Measurements from ENCODE around the gene PIK3CD. TPM values are rescaled to one million over a fixed set of nuclear protein-coding genes. Genes with fewer than 3 reads are reported as not detected.

PIK3CD gene
- total and polyA plus RNA-seq, 2 experiments from 2014 or later, result 1.2 to 1.3 TPM

GRCh38 chr1:9758559-9759121 is 107.1 kb downstream of the PIK3CD start:
- H3K79me2 ChIP-seq, result peaks cover 39% of the 10 kb centered on the region
- H3K9me3 ChIP-seq (ENCODE audit: low read depth), result no peaks in the 10 kb centered on the region
- WGBS (ENCODE audit: low lambda C conversion rate, missing lambda C conversion rate), result 96% methylated on average over 10 of the region's 10 CpGs
- no peaks in the 10 kb centered on the region for H3K9me2 ChIP-seq (replicated peaks; ENCODE audit: insufficient read depth)
- no peak overlapping the region for H3K4me3 ChIP-seq
- H4K20me1 ChIP-seq (ENCODE audit: insufficient read depth, poor library complexity, severe bottlenecking), result peaks cover 3% of the 10 kb centered on the region
- no peak overlapping the region for H2AFZ ChIP-seq
- no peaks in the 10 kb centered on the region for H3K27me3 ChIP-seq
- H3K4me1 ChIP-seq (ENCODE audit: insufficient read depth), result peaks cover 7% of the 10 kb centered on the region
- no peak for DNase-seq (ENCODE audit: low spot score)
- no peak overlapping the region for H3K27ac ChIP-seq
- no peaks in the 10 kb centered on the region for H3K36me3 ChIP-seq (replicated peaks; ENCODE audit: insufficient read depth, low read depth)
- H3K4me2 ChIP-seq, result no peak overlapping the region
- TF ChIP-seq EZH2 (IDR thresholded peaks at IDR 0.05; ENCODE audit: borderline replicate concordance), result no peak
- TF ChIP-seq CTCF (IDR thresholded peaks at IDR 0.05; ENCODE audit: poor library complexity), result no peak

GRCh38 chr1:9759939-9760338 is 108.4 kb downstream of the PIK3CD start:
- WGBS (ENCODE audit: low lambda C conversion rate, missing lambda C conversion rate), result 97% methylated on average over 2 of the region's 2 CpGs
- H3K9me3 ChIP-seq (ENCODE audit: low read depth), result no peaks in the 10 kb centered on the region
- no peak for DNase-seq (ENCODE audit: low spot score)
- H3K79me2 ChIP-seq, result peaks cover 49% of the 10 kb centered on the region
- no peak for TF ChIP-seq EZH2phosphoT487 (IDR thresholded peaks at IDR 0.05; ENCODE audit: low read depth, severe bottlenecking, unreplicated experiment)
- TF ChIP-seq CTCF (IDR thresholded peaks at IDR 0.05; ENCODE audit: poor library complexity), result no peak
- no peak for TF ChIP-seq EZH2 (IDR thresholded peaks at IDR 0.05; ENCODE audit: borderline replicate concordance)
- H3K9me2 ChIP-seq (replicated peaks; ENCODE audit: insufficient read depth), result no peaks in the 10 kb centered on the region
- H3K27me3 ChIP-seq, result no peaks in the 10 kb centered on the region
- no peak overlapping the region for H3K27ac ChIP-seq
- peak overlapping the region; percentile 13 for H3K4me2 ChIP-seq
- H4K20me1 ChIP-seq (ENCODE audit: insufficient read depth, poor library complexity, severe bottlenecking), result peaks cover 3% of the 10 kb centered on the region
- H3K4me1 ChIP-seq (ENCODE audit: insufficient read depth), result peaks cover 7% of the 10 kb centered on the region
- no peak overlapping the region for H2AFZ ChIP-seq
- no peak overlapping the region for H3K4me3 ChIP-seq
- no peaks in the 10 kb centered on the region for H3K36me3 ChIP-seq (replicated peaks; ENCODE audit: insufficient read depth, low read depth)

- 93% methylated on average over 6 of the region's 6 CpGs for WGBS (ENCODE audit: low lambda C conversion rate, missing lambda C conversion rate)
- no peak overlapping the region for H3K4me2 ChIP-seq
- H2AFZ ChIP-seq, result no peak overlapping the region
Observed at GRCh38 chr1:9760824-9761223, 109.3 kb downstream of the PIK3CD start.

More at GRCh38 chr1:9760824-9761223, 109.3 kb downstream of the PIK3CD start:
- no peak overlapping the region for H3K27ac ChIP-seq
- no peaks in the 10 kb centered on the region for H3K36me3 ChIP-seq (replicated peaks; ENCODE audit: insufficient read depth, low read depth)
- no peaks in the 10 kb centered on the region for H3K9me3 ChIP-seq (ENCODE audit: low read depth)
- H3K9me2 ChIP-seq (replicated peaks; ENCODE audit: insufficient read depth), result no peaks in the 10 kb centered on the region
- H3K27me3 ChIP-seq, result no peaks in the 10 kb centered on the region
- peaks cover 55% of the 10 kb centered on the region for H3K79me2 ChIP-seq
- TF ChIP-seq EZH2phosphoT487 (IDR thresholded peaks at IDR 0.05; ENCODE audit: low read depth, severe bottlenecking, unreplicated experiment) (no peak), CTCF (IDR thresholded peaks at IDR 0.05; ENCODE audit: poor library complexity) (no peak), EZH2 (IDR thresholded peaks at IDR 0.05; ENCODE audit: borderline replicate concordance) (no peak)
- peaks cover 3% of the 10 kb centered on the region for H4K20me1 ChIP-seq (ENCODE audit: insufficient read depth, poor library complexity, severe bottlenecking)
- H3K4me1 ChIP-seq (ENCODE audit: insufficient read depth), result peaks cover 7% of the 10 kb centered on the region
- no peak overlapping the region for H3K4me3 ChIP-seq
- DNase-seq (ENCODE audit: low spot score), result no peak
